ENCODE data around the gene FBN1. TPM values are rescaled to one million over a fixed set of nuclear protein-coding genes. Genes with fewer than 3 reads are reported as not detected.
A peak's percentile ranks its signal among the peaks of the same experiment; 100 is the strongest.

Gene FBN1
- total and polyA plus RNA-seq, 7 donors = 1.2 to 173 (median 57.0) TPM

- WGBS, 2 donors = 18 to 48% methylated on average over 1 of the region's 1 CpG
- H3K36me3 ChIP-seq = no peaks in the 10 kb centered on the region
- H3K27me3 ChIP-seq = no peaks in the 10 kb centered on the region
- no peak for DNase-seq
- no peak overlapping the region for H3K4me3 ChIP-seq
- TF ChIP-seq POLR2AphosphoS5 (IDR thresholded peaks at IDR 0.05) (no peak), EP300 (IDR thresholded peaks at IDR 0.05) (no peak), CTCF (IDR thresholded peaks at IDR 0.05) (no peak), POLR2A (IDR thresholded peaks at IDR 0.05) (no peak)
- no peaks in the 10 kb centered on the region for H3K9me3 ChIP-seq
- intact Hi-C loops (cut with DNase I) = no loop called here
- peak overlapping the region in 1 of 4 donors; percentile 7 for H3K27ac ChIP-seq
- H3K4me1 ChIP-seq = peaks cover 0 to 8% (median 3%) of the 10 kb centered on the region in 4 donors
Measured at GRCh38 chr15:48632651-48633050, 12.9 kb downstream of the FBN1 start.

- H3K4me3 ChIP-seq = no peak overlapping the region
- no peaks in the 10 kb centered on the region for H3K36me3 ChIP-seq
- H3K27me3 ChIP-seq = no peaks in the 10 kb centered on the region
- WGBS, 2 donors = 79 to 87% methylated on average over 8 of the region's 8 CpGs
- peak overlapping the region in 2 of 4 donors; percentile 3 to 22 for H3K27ac ChIP-seq
- TF ChIP-seq POLR2A (IDR thresholded peaks at IDR 0.05) = no peak
- no peak for TF ChIP-seq EP300 (IDR thresholded peaks at IDR 0.05)
- no peak for TF ChIP-seq POLR2AphosphoS5 (IDR thresholded peaks at IDR 0.05)
- no peak for TF ChIP-seq CTCF (IDR thresholded peaks at IDR 0.05)
- intact Hi-C loops (cut with DNase I) = no loop called here
- H3K9me3 ChIP-seq = no peaks in the 10 kb centered on the region
- no peak for DNase-seq
- H3K4me1 ChIP-seq = peaks cover 0 to 19% (median 3%) of the 10 kb centered on the region in 4 donors
Measured at GRCh38 chr15:48631176-48631770, 14.2 kb downstream of the FBN1 start.

- H3K36me3 ChIP-seq = no peaks in the 10 kb centered on the region
- H3K4me3 ChIP-seq = no peak overlapping the region
- no peak for TF ChIP-seq EP300 (IDR thresholded peaks at IDR 0.05)
- TF ChIP-seq POLR2A (IDR thresholded peaks at IDR 0.05) = no peak
- TF ChIP-seq CTCF (IDR thresholded peaks at IDR 0.05) = no peak
- no peak for TF ChIP-seq POLR2AphosphoS5 (IDR thresholded peaks at IDR 0.05)
- whole genome bisulfite sequencing, 2 donors = 84 to 85% methylated on average over 1 of the region's 1 CpG
- no peak for DNase-seq
- no peaks in the 10 kb centered on the region for H3K9me3 ChIP-seq
- no peaks in the 10 kb centered on the region for H3K27me3 ChIP-seq
- H3K4me1 ChIP-seq = peaks cover 0 to 19% (median 2%) of the 10 kb centered on the region in 4 donors
- H3K27ac ChIP-seq = no peak overlapping the region
- intact Hi-C loops (cut with DNase I) = no loop called here
Measured at GRCh38 chr15:48630245-48630644, 15.3 kb downstream of the FBN1 start.

GRCh38 chr15:48628832-48629231, 16.7 kb downstream of the FBN1 start:
- no peak overlapping the region for H3K4me3 ChIP-seq
- H3K4me1 ChIP-seq = peaks cover 0 to 15% (median 0%) of the 10 kb centered on the region in 4 donors
- TF ChIP-seq CTCF (IDR thresholded peaks at IDR 0.05) (no peak), POLR2AphosphoS5 (IDR thresholded peaks at IDR 0.05) (no peak), POLR2A (IDR thresholded peaks at IDR 0.05) (no peak), EP300 (IDR thresholded peaks at IDR 0.05) (no peak)
- DNase-seq = no peak
- 77 to 80% methylated on average over 2 of the region's 2 CpGs for WGBS, 2 donors
- H3K36me3 ChIP-seq = no peaks in the 10 kb centered on the region
- no peaks in the 10 kb centered on the region for H3K9me3 ChIP-seq
- no peaks in the 10 kb centered on the region for H3K27me3 ChIP-seq
- H3K27ac ChIP-seq = no peak overlapping the region
- intact Hi-C loops (cut with DNase I) = no loop called here

Measured in sigmoid colon (tissue), 7 donors.